Ectodermal cell (in vitro differentiated cells): ENCODE measurements around the gene ZNF695.
"Not testable (repeated sequence)": the region's sequence is repeated elsewhere in the genome, so short reads cannot be mapped to it uniquely, and the experiment has no call there.

Experiments
- H3K27ac ChIP-seq: 2 replicates; pipeline ENCODE4 v1.7.0; 2013; ENCODE audit warnings: mild to moderate bottlenecking, low read depth, low read length; ENCODE audit not compliant: insufficient read depth, poor library complexity, severe bottlenecking
- H3K27me3 ChIP-seq: 2 replicates; pipeline ENCODE4 v1.7.0; 2013; ENCODE audit warnings: mild to moderate bottlenecking, low read length; ENCODE audit not compliant: insufficient read depth, control insufficient read depth, poor library complexity, severe bottlenecking
- H3K36me3 ChIP-seq: one replicate; pipeline ENCODE4 v1.7.0; 2013; ENCODE audit warnings: low read length; ENCODE audit not compliant: control insufficient read depth, insufficient read depth
- H3K4me1 ChIP-seq: one replicate; pipeline ENCODE4 v1.7.0; 2013; ENCODE audit warnings: low read length; ENCODE audit not compliant: control insufficient read depth, insufficient read depth
- H3K4me3 ChIP-seq: 2 replicates; pipeline ENCODE4 v1.7.0; 2013; ENCODE audit warnings: low read depth, low read length, control low read depth; ENCODE audit not compliant: insufficient read depth
- H3K9me3 ChIP-seq: 2 replicates; pipeline ENCODE4 v1.7.0; 2013; ENCODE audit warnings: mild to moderate bottlenecking, low read length, moderate library complexity; ENCODE audit not compliant: control insufficient read depth
- whole genome bisulfite sequencing, 2 experiments: methylation state at CpG; one replicate each; pipeline ENCODE4 v1.1.7; 2013; ENCODE audit warnings: missing lambda C conversion rate in 2 of 2; 5-methylcytosine and 5-hydroxymethylcytosine counted together

ZNF695 gene

GRCh38 chr1:247008406-247008799, 546 bp upstream of the ZNF695 start:
- H3K4me3 ChIP-seq = no peak overlapping the region
- peaks cover 11% of the 10 kb centered on the region for H3K36me3 ChIP-seq
- H3K27me3 ChIP-seq = no peaks in the 10 kb centered on the region
- H3K9me3 ChIP-seq = peaks cover 5% of the 10 kb centered on the region
- no peak overlapping the region for H3K27ac ChIP-seq
- 92 to 93% methylated on average over 13 of the region's 13 CpGs for WGBS, 2 experiments
- no peaks in the 10 kb centered on the region for H3K4me1 ChIP-seq

GRCh38 chr1:247004081-247004480, 3.8 kb downstream of the ZNF695 start:
- not testable (repeated sequence) for H3K4me1 ChIP-seq, H3K4me3 ChIP-seq, H3K27ac ChIP-seq, H3K27me3 ChIP-seq
- Histone ChIP-seq H3K9me3 (peaks cover 10% of the 10 kb centered on the region), H3K36me3 (peaks cover 28% of the 10 kb centered on the region)
- WGBS, 2 experiments = 92 to 97% methylated on average over 6 of the region's 6 CpGs

GRCh38 chr1:246989901-246990300, 18.0 kb downstream of the ZNF695 start:
- Histone ChIP-seq H3K4me3 (no peak overlapping the region), H3K4me1 (no peaks in the 10 kb centered on the region), H3K36me3 (peaks cover 71% of the 10 kb centered on the region), H3K27ac (no peak overlapping the region), H3K9me3 (peaks cover 31% of the 10 kb centered on the region), H3K27me3 (no peaks in the 10 kb centered on the region)
- 90 to 98% methylated on average over 1 to 2 of the region's 2 CpGs for WGBS, 2 experiments

GRCh38 chr1:246988316-246988715, 19.5 kb downstream of the ZNF695 start:
- no peak overlapping the region for H3K27ac ChIP-seq
- peaks cover 80% of the 10 kb centered on the region for H3K36me3 ChIP-seq
- H3K27me3 ChIP-seq = no peaks in the 10 kb centered on the region
- no peaks in the 10 kb centered on the region for H3K4me1 ChIP-seq
- peaks cover 33% of the 10 kb centered on the region for H3K9me3 ChIP-seq
- H3K4me3 ChIP-seq = no peak overlapping the region
- WGBS, 2 experiments = 84 to 99% methylated on average over 1 to 4 of the region's 4 CpGs

GRCh38 chr1:246987083-246987690, 20.7 kb downstream of the ZNF695 start:
- Histone ChIP-seq H3K27me3 (no peaks in the 10 kb centered on the region), H3K4me3 (no peak overlapping the region), H3K27ac (no peak overlapping the region), H3K36me3 (peaks cover 82% of the 10 kb centered on the region), H3K9me3 (peaks cover 29% of the 10 kb centered on the region), H3K4me1 (no peaks in the 10 kb centered on the region)
- 100% methylated on average over 1 of the region's 1 CpG; no CpG with 5 or more reads in 1 of the 2 experiments for WGBS, 2 experiments

- Histone ChIP-seq H3K4me3 (no peak overlapping the region), H3K27me3 (no peaks in the 10 kb centered on the region), H3K9me3 (peaks cover 2% of the 10 kb centered on the region), H3K4me1 (no peaks in the 10 kb centered on the region), H3K27ac (no peak overlapping the region), H3K36me3 (peaks cover 54% of the 10 kb centered on the region)
- WGBS, 2 experiments = 95 to 97% methylated on average over 6 of the region's 6 CpGs
Observed at GRCh38 chr1:246978785-246979184, 29.1 kb downstream of the ZNF695 start.

GRCh38 chr1:246978281-246978680, 29.6 kb downstream of the ZNF695 start:
- Histone ChIP-seq H3K4me1 (no peaks in the 10 kb centered on the region), H3K9me3 (peaks cover 2% of the 10 kb centered on the region), H3K4me3 (no peak overlapping the region), H3K27ac (no peak overlapping the region), H3K27me3 (no peaks in the 10 kb centered on the region), H3K36me3 (peaks cover 50% of the 10 kb centered on the region)
- 95 to 96% methylated on average over 2 of the region's 2 CpGs for WGBS, 2 experiments

- Histone ChIP-seq H3K4me1 (no peaks in the 10 kb centered on the region), H3K4me3 (no peak overlapping the region), H3K36me3 (peaks cover 28% of the 10 kb centered on the region), H3K9me3 (peaks cover 8% of the 10 kb centered on the region), H3K27me3 (no peaks in the 10 kb centered on the region), H3K27ac (no peak overlapping the region)
- WGBS, 2 experiments = 96 to 97% methylated on average over 7 of the region's 7 CpGs
Observed at GRCh38 chr1:246971969-246972368, 35.9 kb downstream of the ZNF695 start.

GRCh38 chr1:246971090-246971721, 36.7 kb downstream of the ZNF695 start:
- WGBS, 2 experiments = 84 to 85% methylated on average over 12 of the region's 12 CpGs
- Histone ChIP-seq H3K4me3 (no peak overlapping the region), H3K27ac (no peak overlapping the region), H3K27me3 (no peaks in the 10 kb centered on the region), H3K36me3 (peaks cover 28% of the 10 kb centered on the region), H3K9me3 (peaks cover 8% of the 10 kb centered on the region), H3K4me1 (no peaks in the 10 kb centered on the region)

- Histone ChIP-seq H3K4me3 (no peak overlapping the region), H3K4me1 (no peaks in the 10 kb centered on the region), H3K36me3 (peaks cover 22% of the 10 kb centered on the region), H3K27ac (no peak overlapping the region), H3K9me3 (peaks cover 6% of the 10 kb centered on the region), H3K27me3 (no peaks in the 10 kb centered on the region)
- 97 to 100% methylated on average over 1 to 3 of the region's 3 CpGs for WGBS, 2 experiments
Observed at GRCh38 chr1:246969621-246970020, 38.2 kb downstream of the ZNF695 start.
